Hepatocyte (in vitro differentiated cells): ENCODE measurements around the gene TGFB1I1.
"Not testable (repeated sequence)": the region's sequence is repeated elsewhere in the genome, so short reads cannot be mapped to it uniquely, and the experiment has no call there.

Source experiments
- CTCF ChIP-seq: fragments of 200-600 bp; sonication (generic); IDR thresholded peaks from 2 replicates; pipeline ENCODE4 v1.5.1; 2016; ENCODE audit warnings: antibody characterized with exemption, mild to moderate bottlenecking; ENCODE audit not compliant: poor library complexity
- EZH2 ChIP-seq: fragments of 200-600 bp; sonication (generic); IDR thresholded peaks from 2 replicates; pipeline ENCODE4 v1.6.1; 2016; ENCODE audit warnings: antibody characterized with exemption, mild to moderate bottlenecking, borderline replicate concordance

DNA sequence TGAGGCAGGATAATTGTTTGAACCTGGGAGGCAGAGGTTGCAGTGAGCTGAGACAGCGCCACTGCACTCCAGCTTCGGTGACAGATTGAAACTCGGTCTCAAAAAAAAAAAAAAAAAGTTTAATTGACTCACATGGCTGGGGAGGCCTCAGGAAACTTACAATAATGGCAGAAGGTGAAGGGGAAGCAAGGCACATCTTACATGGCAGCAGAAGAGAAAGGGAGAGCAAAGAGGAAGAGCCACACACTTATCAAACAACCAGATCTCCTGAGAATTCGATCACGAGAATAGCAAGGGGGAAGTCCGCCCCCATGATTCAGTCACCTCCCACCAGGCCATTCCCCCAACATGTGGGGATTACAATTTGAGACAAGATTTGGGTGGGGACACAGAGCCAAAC is 26.0 kb upstream of the TGFB1I1 start:
- TF ChIP-seq CTCF, EZH2: not testable (repeated sequence)
